Testis (tissue), 2 donors: ENCODE measurements around the gene IL1RAPL2.
"Not testable (repeated sequence)": the region's sequence is repeated elsewhere in the genome, so short reads cannot be mapped to it uniquely, and the experiment has no call there.

ENCODE experiments used
- POLR2A ChIP-seq: fragments of 450-650 bp; IDR thresholded peaks from one replicate; pipeline ENCODE4 v1.6.1; 2017; ENCODE audit warnings: antibody characterized with exemption, mild to moderate bottlenecking, moderate library complexity
- TF ChIP-seq, protein P1 (sequence below), 3 experiments: fragments of 450-650 bp in 2 of 3; fragments of 200-600 bp in 1 of 3; sonication (generic) in 1 of 3; IDR thresholded peaks; one replicate each; pipeline ENCODE4 v1.5.1; 2016 to 2019; ENCODE audit warnings: antibody characterized with exemption in 3 of 3, mild to moderate bottlenecking in 2 of 3, moderate library complexity in 1 of 3

DNA sequence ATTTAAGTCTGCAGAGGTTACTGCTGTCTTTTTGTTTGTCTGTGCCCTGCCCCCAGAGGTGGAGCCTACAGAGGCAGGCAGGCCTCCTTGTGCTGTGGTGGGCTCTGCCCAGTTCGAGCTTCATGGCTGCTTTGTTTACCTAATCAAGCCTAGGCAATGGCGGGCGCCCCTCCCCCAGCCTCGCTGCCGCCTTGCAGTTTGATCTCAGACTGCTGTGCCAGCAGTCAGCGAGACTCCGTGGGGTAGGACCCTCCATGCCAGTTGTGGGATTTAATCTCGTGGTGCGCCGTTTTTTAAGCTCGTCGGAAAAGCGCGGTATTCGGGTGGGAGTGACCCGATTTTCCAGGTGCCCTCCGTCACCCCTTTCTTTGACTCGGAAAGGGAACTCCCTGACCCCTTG, 111.5 kb downstream of the IL1RAPL2 start:
- TF ChIP-seq, protein P1, sequence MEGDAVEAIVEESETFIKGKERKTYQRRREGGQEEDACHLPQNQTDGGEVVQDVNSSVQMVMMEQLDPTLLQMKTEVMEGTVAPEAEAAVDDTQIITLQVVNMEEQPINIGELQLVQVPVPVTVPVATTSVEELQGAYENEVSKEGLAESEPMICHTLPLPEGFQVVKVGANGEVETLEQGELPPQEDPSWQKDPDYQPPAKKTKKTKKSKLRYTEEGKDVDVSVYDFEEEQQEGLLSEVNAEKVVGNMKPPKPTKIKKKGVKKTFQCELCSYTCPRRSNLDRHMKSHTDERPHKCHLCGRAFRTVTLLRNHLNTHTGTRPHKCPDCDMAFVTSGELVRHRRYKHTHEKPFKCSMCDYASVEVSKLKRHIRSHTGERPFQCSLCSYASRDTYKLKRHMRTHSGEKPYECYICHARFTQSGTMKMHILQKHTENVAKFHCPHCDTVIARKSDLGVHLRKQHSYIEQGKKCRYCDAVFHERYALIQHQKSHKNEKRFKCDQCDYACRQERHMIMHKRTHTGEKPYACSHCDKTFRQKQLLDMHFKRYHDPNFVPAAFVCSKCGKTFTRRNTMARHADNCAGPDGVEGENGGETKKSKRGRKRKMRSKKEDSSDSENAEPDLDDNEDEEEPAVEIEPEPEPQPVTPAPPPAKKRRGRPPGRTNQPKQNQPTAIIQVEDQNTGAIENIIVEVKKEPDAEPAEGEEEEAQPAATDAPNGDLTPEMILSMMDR (IDR thresholded peaks at IDR 0.05), result not testable (repeated sequence)
- TF ChIP-seq POLR2A, result not testable (repeated sequence)
